ENCODE measurements around the gene GRIN2C. TPM values are rescaled to one million over a fixed set of nuclear protein-coding genes. Genes with fewer than 3 reads are reported as not detected.
A peak's percentile ranks its signal among the peaks of the same experiment; 100 is the strongest.

GRIN2C gene
- total RNA-seq, 4 donors from 2014 or later = 0.13 TPM; not detected in 3

GRCh38 chr17:74825952-74826719, 33.5 kb downstream of the GRIN2C start:
- 81% methylated on average over 9 of the region's 9 CpGs for WGBS
- H3K36me3 ChIP-seq = peaks cover 5% of the 10 kb centered on the region
- peaks cover 22% of the 10 kb centered on the region for H3K4me1 ChIP-seq
- no peak for TF ChIP-seq EP300 (IDR thresholded peaks at IDR 0.05)
- TF ChIP-seq CTCF (IDR thresholded peaks at IDR 0.05) = no peak
- no peak for TF ChIP-seq POLR2A (IDR thresholded peaks at IDR 0.05)
- TF ChIP-seq POLR2AphosphoS5 (IDR thresholded peaks at IDR 0.05) = no peak
- no peak overlapping the region for H3K27ac ChIP-seq
- H3K9me3 ChIP-seq = no peaks in the 10 kb centered on the region
- H3K4me3 ChIP-seq = no peak overlapping the region
- H3K27me3 ChIP-seq = no peaks in the 10 kb centered on the region
- no peak for DNase-seq (ENCODE audit: low spot score in 2 of 2)

- WGBS = 72% methylated on average over 9 of the region's 11 CpGs
- TF ChIP-seq POLR2A (IDR thresholded peaks at IDR 0.05) = no peak
- TF ChIP-seq POLR2AphosphoS5 (IDR thresholded peaks at IDR 0.05) = no peak
- TF ChIP-seq CTCF (IDR thresholded peaks at IDR 0.05) = no peak
- no peaks in the 10 kb centered on the region for H3K9me3 ChIP-seq
- no peak for DNase-seq (ENCODE audit: low spot score in 2 of 2)
- no peaks in the 10 kb centered on the region for H3K27me3 ChIP-seq
- peaks cover 13% of the 10 kb centered on the region for H3K36me3 ChIP-seq
- no peak overlapping the region for H3K27ac ChIP-seq
- H3K4me1 ChIP-seq = peaks cover 22% of the 10 kb centered on the region
- no peak overlapping the region for H3K4me3 ChIP-seq
These were observed 34.6 kb downstream of the GRIN2C start for GRCh38 chr17:74824961-74825627.

GRCh38 chr17:74822939-74823367, 36.7 kb downstream of the GRIN2C start:
- no peaks in the 10 kb centered on the region for H3K9me3 ChIP-seq
- TF ChIP-seq CTCF (IDR thresholded peaks at IDR 0.05) (no peak), POLR2AphosphoS5 (IDR thresholded peaks at IDR 0.05) (no peak), POLR2A (IDR thresholded peaks at IDR 0.05) (no peak), EP300 (IDR thresholded peaks at IDR 0.05) (no peak)
- 63% methylated on average over 12 of the region's 12 CpGs for WGBS
- H3K27ac ChIP-seq = peak overlapping the region; percentile 34
- H3K27me3 ChIP-seq = no peaks in the 10 kb centered on the region
- H3K4me3 ChIP-seq = no peak overlapping the region
- peaks cover 22% of the 10 kb centered on the region for H3K36me3 ChIP-seq
- DNase-seq (ENCODE audit: low spot score in 2 of 2) = no peak
- peaks cover 22% of the 10 kb centered on the region for H3K4me1 ChIP-seq

- no peak for DNase-seq (ENCODE audit: low spot score in 2 of 2)
- H3K9me3 ChIP-seq = no peaks in the 10 kb centered on the region
- no peaks in the 10 kb centered on the region for H3K27me3 ChIP-seq
- H3K27ac ChIP-seq = peak overlapping the region; percentile 34
- H3K4me1 ChIP-seq = peaks cover 22% of the 10 kb centered on the region
- no peak overlapping the region for H3K4me3 ChIP-seq
- no peak for TF ChIP-seq EP300 (IDR thresholded peaks at IDR 0.05)
- TF ChIP-seq CTCF (IDR thresholded peaks at IDR 0.05) = no peak
- no peak for TF ChIP-seq POLR2AphosphoS5 (IDR thresholded peaks at IDR 0.05)
- TF ChIP-seq POLR2A (IDR thresholded peaks at IDR 0.05) = no peak
- WGBS = 74% methylated on average over 15 of the region's 15 CpGs
- peaks cover 27% of the 10 kb centered on the region for H3K36me3 ChIP-seq
These were observed 37.2 kb downstream of the GRIN2C start for GRCh38 chr17:74822335-74822938.
